Uterus (tissue), 4 donors: ENCODE measurements around the gene EPOP. TPM values are rescaled to one million over a fixed set of nuclear protein-coding genes. Genes with fewer than 3 reads are reported as not detected.

Experiments
- DNase-seq, 2 donors: peaks; one replicate each; pipeline ENCODE4 v3.0.0-alpha.2; 2019 to 2020
- H3K27ac ChIP-seq, 2 donors: fragments of 200-600 bp; sonication (generic); 1 replicate in 1 of 2; 2 replicates in 1 of 2; pipeline ENCODE4 v1.5.1; 2016 to 2018
- H3K27me3 ChIP-seq, 2 donors: fragments of 200-600 bp; sonication (generic); one replicate each; pipeline ENCODE4 v1.5.1; 2018 to 2019; ENCODE audit warnings: control low read depth in 1 of 2
- H3K36me3 ChIP-seq, 2 donors: fragments of 200-600 bp; sonication (generic); one replicate each; pipeline ENCODE4 v1.5.1; 2019; ENCODE audit warnings: control low read depth in 1 of 2
- H3K4me1 ChIP-seq, 2 donors: fragments of 200-600 bp; sonication (generic); one replicate each; pipeline ENCODE4 v1.5.1; 2018 to 2019; ENCODE audit warnings: control low read depth in 1 of 2
- H3K4me3 ChIP-seq, 2 donors: fragments of 200-600 bp; sonication (generic); 1 replicate in 1 of 2; 2 replicates in 1 of 2; pipeline ENCODE4 v1.5.1; 2018 to 2019; ENCODE audit warnings: mild to moderate bottlenecking in 1 of 2
- H3K9me3 ChIP-seq, 2 donors: fragments of 200-600 bp; sonication (generic); one replicate each; pipeline ENCODE4 v1.5.1; 2019; ENCODE audit warnings: control low read depth in 1 of 2
- CTCF ChIP-seq, 4 experiments: fragments of 200-600 bp in 2 of 4; fragments of 450-650 bp in 2 of 4; sonication (generic) in 2 of 4; IDR thresholded peaks; one replicate each; pipeline ENCODE4 v1.5.1; 2016 to 2019; ENCODE audit warnings: antibody characterized with exemption in 4 of 4, mild to moderate bottlenecking in 2 of 4, moderate library complexity in 1 of 4
- POLR2A ChIP-seq, 2 donors: fragments of 450-650 bp; IDR thresholded peaks; one replicate each; pipeline ENCODE4 v1.6.1; 2016; ENCODE audit warnings: antibody characterized with exemption in 2 of 2, mild to moderate bottlenecking in 1 of 2, moderate library complexity in 1 of 2
- intact Hi-C: fragments of 100-400 bp; cut with DNase I; formaldehyde crosslinking; loops from one replicate; pipeline ENCODE4 v1.15.1; 2023; ENCODE audit warnings: low total_unique reads
- total RNA-seq, 4 donors: library from RNA; depleted of rRNA in 3 of 4; stranded (reverse); fragments of >200 nt in 3 of 4; gene quantifications; one replicate each; pipeline versions ENCODE4 v1.1.0 to v1.2.4, GENCODE V29; 2014 to 2023
- donor health status: DM: yes; HTN: yes; CAD: no.

The EPOP gene
- total RNA-seq, 4 donors from 2014 or later = under 0.01 to 1.1 (median 1.0) TPM; not detected in 1

DNA sequence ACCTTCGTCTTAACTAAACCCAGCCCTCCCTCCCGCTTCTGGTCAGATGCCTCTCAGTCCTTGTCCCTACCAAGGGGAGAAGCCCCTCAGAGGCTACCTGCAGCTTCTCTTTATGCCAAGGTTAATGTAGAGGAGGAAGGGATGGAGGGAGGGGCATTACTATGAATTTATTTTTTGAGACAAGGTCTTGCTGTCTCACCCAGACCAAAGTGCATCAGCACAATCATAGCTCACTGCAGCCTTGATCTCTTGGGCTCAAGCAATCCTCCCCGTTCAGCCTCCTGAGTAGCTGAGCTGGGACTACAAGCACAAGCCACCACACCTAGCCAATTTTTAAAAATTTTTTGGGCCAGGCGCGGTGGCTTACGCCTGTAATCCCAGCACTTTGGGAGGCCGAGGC lies 15.3 kb downstream of the EPOP start:
- Histone ChIP-seq H3K9me3 (no peaks in the 10 kb centered on the region), H3K27ac (no peak overlapping the region), H3K4me1 (peaks cover 0 to 7% of the 10 kb centered on the region in 2 donors), H3K36me3 (no peaks in the 10 kb centered on the region), H3K4me3 (no peak overlapping the region), H3K27me3 (no peaks in the 10 kb centered on the region)
- intact Hi-C loops = no loop called here
- DNase-seq = no peak
- no peak for TF ChIP-seq POLR2A (IDR thresholded peaks at IDR 0.05)
- no peak for TF ChIP-seq CTCF (IDR thresholded peaks at IDR 0.05)

- Histone ChIP-seq H3K4me3 (no peak overlapping the region), H3K9me3 (no peaks in the 10 kb centered on the region), H3K4me1 (peaks cover 0 to 7% of the 10 kb centered on the region in 2 donors), H3K27me3 (no peaks in the 10 kb centered on the region), H3K27ac (no peak overlapping the region), H3K36me3 (no peaks in the 10 kb centered on the region)
- intact Hi-C loops = no loop called here
- no peak for TF ChIP-seq POLR2A (IDR thresholded peaks at IDR 0.05)
- no peak for TF ChIP-seq CTCF (IDR thresholded peaks at IDR 0.05)
- DNase-seq = no peak
Measured at GRCh38 chr17:38658741-38659345, 15.9 kb downstream of the EPOP start.

- Histone ChIP-seq H3K4me1 (peaks cover 0 to 7% of the 10 kb centered on the region in 2 donors), H3K36me3 (no peaks in the 10 kb centered on the region), H3K9me3 (no peaks in the 10 kb centered on the region), H3K27me3 (no peaks in the 10 kb centered on the region), H3K4me3 (no peak overlapping the region), H3K27ac (no peak overlapping the region)
- no peak for TF ChIP-seq CTCF (IDR thresholded peaks at IDR 0.05)
- no peak for TF ChIP-seq POLR2A (IDR thresholded peaks at IDR 0.05)
- intact Hi-C loops = no loop called here
- no peak for DNase-seq
Measured at GRCh38 chr17:38657824-38658740, 16.7 kb downstream of the EPOP start.

DNA sequence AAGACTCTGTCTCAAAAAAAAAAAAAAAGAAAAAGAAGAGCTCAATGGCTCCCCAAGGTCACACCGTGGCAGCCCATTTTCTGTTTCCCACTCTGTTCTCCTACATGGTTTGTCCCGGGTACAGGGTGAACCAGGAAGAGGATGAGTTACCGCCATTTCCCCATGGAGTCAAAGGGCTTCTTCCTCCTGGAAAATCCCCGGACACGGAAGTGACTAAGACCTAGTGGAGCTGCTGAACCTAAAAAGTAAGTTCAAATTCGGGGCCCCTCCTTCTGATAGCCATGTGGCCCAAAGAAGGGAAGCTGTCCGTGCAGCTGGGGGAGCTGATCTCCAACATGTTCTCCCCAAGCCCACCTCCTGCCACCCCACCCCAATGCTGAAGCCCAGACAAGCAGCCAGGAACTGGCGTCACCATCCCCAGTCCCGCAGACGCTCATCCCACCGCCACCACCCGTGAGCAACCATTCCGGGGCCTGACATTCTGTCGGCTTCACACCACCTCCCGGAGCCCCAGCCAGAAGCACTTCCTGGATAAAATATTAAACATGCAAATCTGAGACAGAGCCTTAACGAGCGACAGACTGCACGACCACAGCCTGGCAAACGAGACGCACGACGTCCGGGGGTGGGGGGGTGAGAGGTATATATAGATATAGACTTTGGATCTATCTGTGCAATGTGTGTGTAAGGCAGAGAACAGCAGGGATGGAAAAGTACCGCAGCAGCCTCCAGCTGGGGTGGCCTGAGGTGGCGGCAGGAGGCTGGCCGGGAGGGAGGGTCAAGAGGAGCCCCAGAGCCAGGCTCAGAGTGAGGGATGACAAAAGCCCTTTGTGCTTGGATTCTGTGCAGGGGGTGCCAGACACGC lies 17.6 kb downstream of the EPOP start:
- DNase-seq = no peak
- Histone ChIP-seq H3K27ac (no peak overlapping the region), H3K36me3 (no peaks in the 10 kb centered on the region), H3K4me1 (peaks cover 0 to 7% of the 10 kb centered on the region in 2 donors), H3K4me3 (no peak overlapping the region), H3K9me3 (no peaks in the 10 kb centered on the region), H3K27me3 (no peaks in the 10 kb centered on the region)
- intact Hi-C loops = no loop called here
- no peak for TF ChIP-seq CTCF (IDR thresholded peaks at IDR 0.05)
- no peak for TF ChIP-seq POLR2A (IDR thresholded peaks at IDR 0.05)
